H7 (cell line): Measurements from ENCODE around the gene PPP1R37. TPM values are rescaled to one million over a fixed set of nuclear protein-coding genes. Genes with fewer than 3 reads are reported as not detected.

Experiments used
- DNase-seq: peaks from one replicate; pipeline ENCODE4 v3.0.0; 2012
- H3K27me3 ChIP-seq: 2 replicates; pipeline ENCODE4 v1.6.0; 2011; ENCODE audit warnings: mild to moderate bottlenecking, low read length; ENCODE audit not compliant: control insufficient read depth, insufficient read depth
- H3K36me3 ChIP-seq: replicated peaks from 2 replicates; pipeline ENCODE4 v1.5.1; 2011; ENCODE audit warnings: low read length; ENCODE audit not compliant: control insufficient read depth, insufficient read depth
- H3K4me3 ChIP-seq: 2 replicates; pipeline ENCODE4 v1.5.1; 2011; ENCODE audit warnings: low read depth, mild to moderate bottlenecking, control low read depth, low read length, moderate library complexity; ENCODE audit not compliant: insufficient read depth
- total RNA-seq: library from RNA; depleted of rRNA; stranded (reverse); fragments of >200 nt; shearing (Covaris generic); gene quantifications from 2 replicates; pipeline ENCODE4 v1.2.3, GENCODE V29; 2014; rRNA removed

The PPP1R37 gene
- total RNA-seq, 1 experiment from 2014 or later: 32.9 TPM

GRCh38 chr19:45189971-45190370 is 97.0 kb downstream of the PPP1R37 start:
- H3K36me3 ChIP-seq: no peaks in the 10 kb centered on the region

GRCh38 chr19:45191375-45191774 is 98.4 kb downstream of the PPP1R37 start:
- peak; percentile 10 for DNase-seq

More at GRCh38 chr19:45189971-45190370, 97.0 kb downstream of the PPP1R37 start:
- no peak overlapping the region for H3K4me3 ChIP-seq
- no peak for DNase-seq
- no peaks in the 10 kb centered on the region for H3K27me3 ChIP-seq

GRCh38 chr19:45195764-45196163 is 102.8 kb downstream of the PPP1R37 start:
- Histone ChIP-seq H3K27me3 (no peaks in the 10 kb centered on the region), H3K36me3 (no peaks in the 10 kb centered on the region), H3K4me3 (no peak overlapping the region)
- DNase-seq: no peak

More at GRCh38 chr19:45191375-45191774, 98.4 kb downstream of the PPP1R37 start:
- no peak overlapping the region for H3K4me3 ChIP-seq
- H3K36me3 ChIP-seq: no peaks in the 10 kb centered on the region
- no peaks in the 10 kb centered on the region for H3K27me3 ChIP-seq

Other genes with a start within 250 kb of the PPP1R37 start
- gene NECTIN2, start 246.9 kb upstream of the PPP1R37 start, total RNA-seq: 152 and 207 TPM in 2 replicates
- gene TOMM40, start 201.9 kb upstream of the PPP1R37 start, total RNA-seq: 160 and 204 TPM in 2 replicates
- gene APOE, start 187.4 kb upstream of the PPP1R37 start, total RNA-seq: 826 and 994 TPM in 2 replicates
- gene APOC1, start 178.6 kb upstream of the PPP1R37 start, total RNA-seq: 65.6 and 139 TPM in 2 replicates
- not detected in 2 replicates for gene APOC4, start 150.9 kb upstream of the PPP1R37 start, total RNA-seq
- not detected in 2 replicates for gene APOC2, start 147.1 kb upstream of the PPP1R37 start, total RNA-seq
- gene CLPTM1, start 137.8 kb upstream of the PPP1R37 start, total RNA-seq: 38.5 and 64.1 TPM in 2 replicates
- 2.7 and 4.1 TPM in 2 replicates for gene RELB, start 91.7 kb upstream of the PPP1R37 start, total RNA-seq
- 31.4 and 35.2 TPM in 2 replicates for gene CLASRP, start 54.1 kb upstream of the PPP1R37 start, total RNA-seq
- gene ZNF296, start 16.7 kb upstream of the PPP1R37 start, total RNA-seq: 2.6 and 4.2 TPM in 2 replicates
- gene GEMIN7, start 13.9 kb upstream of the PPP1R37 start, total RNA-seq: 72.2 and 77.0 TPM in 2 replicates
- gene NKPD1, start 67.8 kb downstream of the PPP1R37 start, total RNA-seq: 0.24 and 0.70 TPM in 2 replicates
- 39.3 and 47.4 TPM in 2 replicates for gene TRAPPC6A, start 85.1 kb downstream of the PPP1R37 start, total RNA-seq
- gene BLOC1S3, start 85.6 kb downstream of the PPP1R37 start, total RNA-seq: 3.4 and 4.3 TPM in 2 replicates
- 2.2 and 5.4 TPM in 2 replicates for gene EXOC3L2, start 152.2 kb downstream of the PPP1R37 start, total RNA-seq
- gene MARK4, start 158.1 kb downstream of the PPP1R37 start, total RNA-seq: 16.1 and 26.5 TPM in 2 replicates
- gene CKM, start 229.7 kb downstream of the PPP1R37 start, total RNA-seq: not detected in 2 replicates
- gene KLC3, start 247.6 kb downstream of the PPP1R37 start, total RNA-seq: 1.6 and 1.8 TPM in 2 replicates